Measurements from ENCODE around the gene OR2Y1. TPM values are rescaled to one million over a fixed set of nuclear protein-coding genes. Genes with fewer than 3 reads are reported as not detected.

Gene OR2Y1
- total and polyA plus RNA-seq, 2 experiments from 2014 or later = not detected

- TF ChIP-seq ZNF114 (CRISPR knock-in tag; IDR thresholded peaks at IDR 0.05) = no peak
- no peak for TF ChIP-seq CTCF (conservative IDR thresholded peaks at IDR 0.05; ENCODE audit: low read depth in 2 of 2)
- ATAC-seq = no peak
- H3K27ac Mint-ChIP-seq = no peak overlapping the region
- no peaks in the 10 kb centered on the region for H3K36me3 Mint-ChIP-seq (ENCODE audit: low read depth)
- Histone ChIP-seq H4K20me1 (replicated peaks; ENCODE audit: insufficient read depth) (no peaks in the 10 kb centered on the region), H2AFZ (no peak overlapping the region), H3K9me2 (ENCODE audit: insufficient read depth) (no peaks in the 10 kb centered on the region; the same call in 1 of the 2 replicates), H3K27ac (ENCODE audit: low read depth) (no peak overlapping the region), H3K4me1 (ENCODE audit: insufficient read depth) (no peaks in the 10 kb centered on the region), H3K79me2 (replicated peaks; ENCODE audit: insufficient read depth) (no peaks in the 10 kb centered on the region), H3K4me2 (no peak overlapping the region), H3K4me3 (no peak overlapping the region), H3F3A (replicated peaks; ENCODE audit: low read depth) (no peaks in the 10 kb centered on the region), H3K36me3 (ENCODE audit: insufficient read depth) (no peaks in the 10 kb centered on the region), H3K27me3 (ENCODE audit: insufficient read depth) (no peaks in the 10 kb centered on the region)
- DNase-seq (ENCODE audit: low spot score) = no peak
- no peaks in the 10 kb centered on the region for H3K4me1 Mint-ChIP-seq
- H3K27me3 Mint-ChIP-seq (ENCODE audit: insufficient read depth, low read depth, poor library complexity) = peaks cover 9% of the 10 kb centered on the region
- peaks cover 3% of the 10 kb centered on the region; the same call in 1 of the 3 replicates for H3K9me3 Mint-ChIP-seq
- H3K4me3 Mint-ChIP-seq = no peak overlapping the region
These were observed 14.9 kb downstream of the OR2Y1 start for GRCh38 chr5:180724944-180725343.

- no peak overlapping the region for H3K27ac Mint-ChIP-seq
- DNase-seq (ENCODE audit: low spot score) = no peak
- no peaks in the 10 kb centered on the region for H3K4me1 Mint-ChIP-seq
- H3K27me3 Mint-ChIP-seq (ENCODE audit: insufficient read depth, low read depth, poor library complexity) = peaks cover 9% of the 10 kb centered on the region
- Histone ChIP-seq H3K27ac (ENCODE audit: low read depth) (no peak overlapping the region), H3F3A (replicated peaks; ENCODE audit: low read depth) (no peaks in the 10 kb centered on the region; the same call in 1 of the 2 replicates), H3K4me2 (no peak overlapping the region), H3K9me2 (ENCODE audit: insufficient read depth) (no peaks in the 10 kb centered on the region; the same call in 1 of the 2 replicates), H3K27me3 (ENCODE audit: insufficient read depth) (no peaks in the 10 kb centered on the region), H3K79me2 (replicated peaks; ENCODE audit: insufficient read depth) (no peaks in the 10 kb centered on the region), H2AFZ (no peak overlapping the region; the same call in 1 of the 2 replicates), H3K36me3 (ENCODE audit: insufficient read depth) (no peaks in the 10 kb centered on the region), H3K4me1 (ENCODE audit: insufficient read depth) (no peaks in the 10 kb centered on the region), H4K20me1 (replicated peaks; ENCODE audit: insufficient read depth) (no peaks in the 10 kb centered on the region), H3K4me3 (no peak overlapping the region)
- peaks cover 3% of the 10 kb centered on the region; the same call in 1 of the 3 replicates for H3K9me3 Mint-ChIP-seq
- no peak for ATAC-seq
- H3K36me3 Mint-ChIP-seq (ENCODE audit: low read depth) = no peaks in the 10 kb centered on the region
- H3K4me3 Mint-ChIP-seq = no peak overlapping the region
- TF ChIP-seq ETS1 (IDR thresholded peaks at IDR 0.05) = no peak
- TF ChIP-seq JUNB (IDR thresholded peaks at IDR 0.05; ENCODE audit: unreplicated experiment) = no peak
- TF ChIP-seq REST (IDR thresholded peaks at IDR 0.05; ENCODE audit: unreplicated experiment) = no peak
- TF ChIP-seq POLR2AphosphoS5 (IDR thresholded peaks at IDR 0.05; ENCODE audit: low read depth) = no peak
These were observed 15.9 kb downstream of the OR2Y1 start for GRCh38 chr5:180723936-180724335.
